GM18907 (cell line): ENCODE measurements around the gene ITGAL.
"Not testable (repeated sequence)": the region's sequence is repeated elsewhere in the genome, so short reads cannot be mapped to it uniquely, and the experiment has no call there.

Source experiments
- ATAC-seq: cut with Tn5 transposase; IDR thresholded peaks from one replicate; pipeline ENCODE4 v1.9.1; 2021; ENCODE audit warnings: mild to moderate bottlenecking, moderate library complexity; ENCODE audit not compliant: unreplicated experiment

Gene ITGAL

GRCh38 chr16:30472328-30472942 is at the start of gene ITGAL:
Gene ITGAL, plus strand, starts transcription at chr16:30472742. Its CDS starts 96 bp downstream, at chr16:30472838.
- ATAC-seq, result peak; percentile 66

GRCh38 chr16:30428055-30428454 is 44.5 kb upstream of the ITGAL start:
- no peak for ATAC-seq

- no peak for ATAC-seq
Observed at GRCh38 chr16:30429418-30429677, 43.2 kb upstream of the ITGAL start.

GRCh38 chr16:30429678-30430427 is 42.7 kb upstream of the ITGAL start, which contains the start of gene DCTPP1:
Gene DCTPP1, minus strand, starts transcription at chr16:30430030. Its CDS starts 50 bp downstream, at chr16:30429980.
- peak; percentile 96 for ATAC-seq

GRCh38 chr16:30430428-30430970 is 42.0 kb upstream of the ITGAL start:
- peak; percentile 16 for ATAC-seq

- no peak for ATAC-seq
Observed at GRCh38 chr16:30434852-30435251, 37.7 kb upstream of the ITGAL start.

- ATAC-seq, result no peak
Observed at GRCh38 chr16:30437511-30438046, 35.0 kb upstream of the ITGAL start.

GRCh38 chr16:30438835-30439234 is 33.7 kb upstream of the ITGAL start:
- no peak for ATAC-seq

GRCh38 chr16:30439720-30440348 is 32.7 kb upstream of the ITGAL start:
- ATAC-seq, result no peak

- no peak for ATAC-seq
Observed at GRCh38 chr16:30443631-30444030, 28.9 kb upstream of the ITGAL start.

- no peak for ATAC-seq
Observed at GRCh38 chr16:30444231-30445148, 28.1 kb upstream of the ITGAL start.

GRCh38 chr16:30445149-30445407 is 27.5 kb upstream of the ITGAL start:
- peak; percentile 24 for ATAC-seq

- ATAC-seq, result peak; percentile 87
Observed at GRCh38 chr16:30445408-30446202, 26.9 kb upstream of the ITGAL start, which contains the start of gene SEPHS2. Gene SEPHS2, minus strand, starts transcription at chr16:30445874. Its CDS starts 147 bp downstream, at chr16:30445727.

- ATAC-seq, result no peak
Observed at GRCh38 chr16:30446203-30446595, 26.3 kb upstream of the ITGAL start.

- no peak for ATAC-seq
Observed at GRCh38 chr16:30447512-30448226, 24.9 kb upstream of the ITGAL start.

- no peak for ATAC-seq
Observed at GRCh38 chr16:30449116-30449435, 23.5 kb upstream of the ITGAL start.

- ATAC-seq, result not testable (repeated sequence)
Observed at GRCh38 chr16:30452709-30453580, 19.6 kb upstream of the ITGAL start.

GRCh38 chr16:30456302-30456701 is 16.2 kb upstream of the ITGAL start:
- no peak for ATAC-seq
